Measurements from ENCODE around the gene GPI. TPM values are rescaled to one million over a fixed set of nuclear protein-coding genes. Genes with fewer than 3 reads are reported as not detected.
"Not testable (repeated sequence)": the region's sequence is repeated elsewhere in the genome, so short reads cannot be mapped to it uniquely, and the experiment has no call there.

Gene GPI
- polyA plus RNA-seq, 6 donors from 2014 or later: 98.5 to 118 (median 111) TPM

DNA sequence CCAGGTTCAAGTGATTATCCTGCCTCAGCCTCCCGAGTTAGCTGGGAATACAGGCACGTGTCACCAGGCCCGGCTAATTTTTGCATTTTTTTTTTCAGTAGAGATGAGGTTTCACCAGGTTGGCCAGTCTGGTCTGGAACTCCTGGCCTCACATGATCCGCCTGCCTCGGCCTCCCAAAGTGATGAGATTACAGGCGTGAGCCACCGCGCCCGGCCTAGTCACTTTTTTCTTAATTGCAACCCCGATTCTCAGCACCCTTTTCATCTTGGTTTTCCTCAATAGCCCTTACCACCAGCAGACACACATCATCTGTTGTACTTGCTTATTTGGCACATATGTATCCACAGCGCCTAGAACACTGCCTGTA lies 550 bp upstream of the GPI start:
- peak overlapping the region; percentile 88 to 96 (median 92) for H3K4me3 Mint-ChIP-seq

GRCh38 chr19:34365463-34366401 lies 736 bp downstream of the GPI start:
- Mint-ChIP-seq H3K4me1 (peaks cover 21 to 36% (median 33%) of the 10 kb centered on the region in 3 donors), H3K9me3 (no peaks in the 10 kb centered on the region), H3K27me3 (no peaks in the 10 kb centered on the region), H3K4me3 (peak overlapping the region; percentile 89 to 97 (median 94)), H3K36me3 (peaks cover 7 to 11% of the 10 kb centered on the region in 2 donors), H3K27ac (peak overlapping the region in 5 of 6 donors; percentile 44 to 94 (median 89))
- no peak for DNase-seq
- no peak for ATAC-seq (ENCODE audit: low read depth in 2 of 2)

More for the DNA sequence above, 550 bp upstream of the GPI start:
- Mint-ChIP-seq H3K4me1 (peaks cover 28 to 44% (median 43%) of the 10 kb centered on the region in 3 donors), H3K36me3 (peaks cover 1 to 3% of the 10 kb centered on the region in 2 donors), H3K27me3 (no peaks in the 10 kb centered on the region), H3K27ac (peak overlapping the region in 5 of 6 donors; percentile 27 to 70 (median 54)), H3K9me3 (no peaks in the 10 kb centered on the region)
- no peak for DNase-seq
- ATAC-seq (ENCODE audit: low read depth in 2 of 2): no peak

DNA sequence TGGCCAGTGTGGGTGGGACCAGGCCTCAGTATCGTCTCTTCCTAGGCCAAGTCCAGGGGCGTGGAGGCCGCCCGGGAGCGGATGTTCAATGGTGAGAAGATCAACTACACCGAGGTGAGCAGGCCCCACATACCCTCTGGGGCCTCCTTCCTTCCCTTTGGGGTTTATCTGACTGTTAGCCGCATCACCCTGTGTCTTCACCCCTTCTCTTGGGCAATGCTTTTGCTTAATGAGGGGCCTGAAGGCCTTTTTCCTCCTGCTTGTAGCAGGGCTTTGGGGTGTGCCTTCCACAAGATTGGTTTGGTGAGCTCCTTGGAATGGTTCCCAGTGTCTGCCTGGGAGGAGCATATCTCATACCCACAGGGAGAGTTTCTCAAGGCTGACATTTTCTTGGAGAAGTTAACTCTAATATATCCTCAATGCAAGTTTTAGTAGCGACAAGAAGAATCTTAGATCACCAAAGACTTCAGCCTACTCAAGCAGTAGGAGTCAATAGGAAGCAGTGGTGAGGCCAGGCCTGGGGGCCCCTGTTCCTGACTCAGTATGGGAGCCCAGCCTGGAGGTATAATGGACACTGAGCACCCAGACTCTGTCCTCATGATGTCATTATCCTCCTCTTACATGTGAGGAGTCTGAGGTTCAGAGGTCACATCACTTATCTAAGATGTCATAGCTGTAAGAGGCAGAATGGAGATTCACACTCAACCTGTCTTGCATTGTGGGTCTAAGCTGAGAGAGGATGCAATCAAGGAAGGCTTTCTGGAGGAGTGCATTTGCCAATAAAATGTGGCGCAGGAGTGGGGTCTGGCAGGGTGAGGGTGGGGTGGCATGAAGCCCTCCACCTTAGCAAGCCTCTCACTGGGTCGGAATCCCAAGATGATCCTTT lies 2.0 kb downstream of the GPI start:
- ATAC-seq (ENCODE audit: low read depth in 2 of 2): no peak
- H3K4me3 Mint-ChIP-seq: peak overlapping the region; percentile 60 to 97 (median 90)
- no peaks in the 10 kb centered on the region for H3K27me3 Mint-ChIP-seq
- peaks cover 26 to 36% (median 33%) of the 10 kb centered on the region in 3 donors for H3K4me1 Mint-ChIP-seq
- H3K9me3 Mint-ChIP-seq: no peaks in the 10 kb centered on the region
- peaks cover 14 to 18% of the 10 kb centered on the region in 2 donors for H3K36me3 Mint-ChIP-seq
- no peak for DNase-seq
- H3K27ac Mint-ChIP-seq: peak overlapping the region in 2 of 6 donors; percentile 29 to 47

- H3K9me3 Mint-ChIP-seq: no peaks in the 10 kb centered on the region
- H3K27ac Mint-ChIP-seq: no peak overlapping the region
- no peak for DNase-seq
- H3K36me3 Mint-ChIP-seq: peaks cover 14 to 18% of the 10 kb centered on the region in 2 donors
- ATAC-seq (ENCODE audit: low read depth in 2 of 2): no peak
- H3K27me3 Mint-ChIP-seq: no peaks in the 10 kb centered on the region
- H3K4me3 Mint-ChIP-seq: peak overlapping the region in 1 of 8 donors; percentile 95
- H3K4me1 Mint-ChIP-seq: peaks cover 26 to 36% (median 32%) of the 10 kb centered on the region in 3 donors
Measured at GRCh38 chr19:34367624-34367957, 2.6 kb downstream of the GPI start.

DNA sequence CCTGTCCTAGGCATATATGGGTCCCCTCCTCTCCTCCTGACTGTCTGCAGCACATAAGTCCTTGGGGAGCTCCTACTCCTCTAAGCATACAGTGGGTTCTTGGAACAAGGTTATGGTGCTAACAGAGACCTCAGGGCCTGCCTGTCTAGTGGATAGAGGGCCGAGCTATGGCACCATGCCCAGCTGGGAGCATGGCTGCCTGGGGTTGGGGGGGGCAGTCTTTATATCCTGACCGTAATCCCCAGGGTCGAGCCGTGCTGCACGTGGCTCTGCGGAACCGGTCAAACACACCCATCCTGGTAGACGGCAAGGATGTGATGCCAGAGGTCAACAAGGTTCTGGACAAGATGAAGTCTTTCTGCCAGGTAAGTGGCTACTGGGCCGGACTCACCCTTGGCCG lies 3.3 kb downstream of the GPI start:
- Mint-ChIP-seq H3K27ac (peak overlapping the region in 3 of 6 donors; percentile 17 to 67 (median 54)), H3K9me3 (no peaks in the 10 kb centered on the region), H3K4me3 (peak overlapping the region in 4 of 8 donors; percentile 11 to 95 (median 25)), H3K27me3 (no peaks in the 10 kb centered on the region), H3K36me3 (peaks cover 14 to 18% of the 10 kb centered on the region in 2 donors), H3K4me1 (peaks cover 26 to 36% (median 31%) of the 10 kb centered on the region in 3 donors)
- ATAC-seq (ENCODE audit: low read depth in 2 of 2) (no peak), DNase-seq (no peak)

DNA sequence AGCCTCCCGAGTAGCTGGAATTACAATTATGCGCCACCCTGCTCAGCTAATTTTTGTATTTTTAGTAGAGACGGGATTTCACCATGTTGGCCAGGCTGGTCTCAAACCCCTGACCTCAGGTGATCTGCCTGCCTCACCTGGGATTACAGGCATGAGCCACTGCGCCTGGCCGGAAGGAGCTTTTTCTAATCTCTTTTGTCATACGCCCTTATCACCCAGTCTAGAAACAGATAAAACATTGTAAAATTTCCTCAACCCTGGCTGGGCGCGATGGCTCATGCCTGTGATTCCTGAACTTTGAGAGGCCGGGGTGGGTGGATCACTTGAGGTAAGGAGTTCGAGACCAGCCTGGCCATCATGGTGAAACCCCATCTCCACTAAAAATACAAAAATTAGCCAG lies 4.2 kb downstream of the GPI start:
- not testable (repeated sequence) for H3K27me3 Mint-ChIP-seq; ATAC-seq (ENCODE audit: low read depth in 2 of 2); H3K4me3 Mint-ChIP-seq; DNase-seq; H3K9me3 Mint-ChIP-seq
- Mint-ChIP-seq H3K36me3 (peaks cover 14 to 22% of the 10 kb centered on the region in 2 donors), H3K4me1 (peaks cover 27 to 37% (median 31%) of the 10 kb centered on the region in 3 donors), H3K27ac (peak overlapping the region in 1 of 6 donors; percentile 63)

- Mint-ChIP-seq H3K27me3 (no peaks in the 10 kb centered on the region), H3K4me1 (peaks cover 24 to 33% (median 25%) of the 10 kb centered on the region in 3 donors), H3K27ac (peak overlapping the region in 1 of 6 donors; percentile 49), H3K4me3 (no peak overlapping the region), H3K36me3 (peaks cover 14 to 27% of the 10 kb centered on the region in 2 donors), H3K9me3 (no peaks in the 10 kb centered on the region)
- ATAC-seq (ENCODE audit: low read depth in 2 of 2) (no peak), DNase-seq (no peak)
Measured at GRCh38 chr19:34370117-34370516, 5.1 kb downstream of the GPI start.

DNA sequence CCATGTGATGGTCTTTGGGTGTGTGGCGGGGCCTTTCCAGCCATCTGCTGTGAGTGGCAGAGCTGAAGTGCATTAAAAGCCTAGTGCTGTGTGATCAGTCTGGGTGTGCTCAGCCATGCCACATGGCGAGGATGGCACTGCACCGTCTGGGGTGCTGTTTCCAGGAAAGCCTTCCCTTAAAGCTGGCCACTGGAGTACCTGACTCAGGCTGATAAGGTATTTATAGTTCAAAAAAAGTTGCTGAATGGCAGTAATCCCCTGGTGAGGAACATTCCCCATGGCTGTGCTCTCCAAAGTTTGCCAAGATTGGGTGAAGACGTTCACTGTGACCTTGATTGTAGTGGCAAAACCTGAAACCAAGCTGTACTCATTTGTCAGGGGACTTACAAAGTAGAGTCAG lies 6.0 kb downstream of the GPI start:
- ATAC-seq (ENCODE audit: low read depth in 2 of 2): no peak
- Mint-ChIP-seq H3K36me3 (peaks cover 14 to 27% of the 10 kb centered on the region in 2 donors), H3K27me3 (no peaks in the 10 kb centered on the region), H3K27ac (no peak overlapping the region), H3K9me3 (no peaks in the 10 kb centered on the region), H3K4me1 (peaks cover 18 to 27% (median 20%) of the 10 kb centered on the region in 3 donors), H3K4me3 (no peak overlapping the region)
- no peak for DNase-seq

- ATAC-seq (ENCODE audit: low read depth in 2 of 2) (no peak), DNase-seq (no peak)
- Mint-ChIP-seq H3K4me3 (peak overlapping the region in 1 of 8 donors; percentile 5), H3K4me1 (peaks cover 0 to 8% (median 4%) of the 10 kb centered on the region in 3 donors), H3K27ac (peak overlapping the region in 1 of 6 donors; percentile 27), H3K27me3 (no peaks in the 10 kb centered on the region), H3K36me3 (peaks cover 14 to 27% of the 10 kb centered on the region in 2 donors), H3K9me3 (no peaks in the 10 kb centered on the region)
Measured at GRCh38 chr19:34373601-34374288, 8.7 kb downstream of the GPI start.

DNA sequence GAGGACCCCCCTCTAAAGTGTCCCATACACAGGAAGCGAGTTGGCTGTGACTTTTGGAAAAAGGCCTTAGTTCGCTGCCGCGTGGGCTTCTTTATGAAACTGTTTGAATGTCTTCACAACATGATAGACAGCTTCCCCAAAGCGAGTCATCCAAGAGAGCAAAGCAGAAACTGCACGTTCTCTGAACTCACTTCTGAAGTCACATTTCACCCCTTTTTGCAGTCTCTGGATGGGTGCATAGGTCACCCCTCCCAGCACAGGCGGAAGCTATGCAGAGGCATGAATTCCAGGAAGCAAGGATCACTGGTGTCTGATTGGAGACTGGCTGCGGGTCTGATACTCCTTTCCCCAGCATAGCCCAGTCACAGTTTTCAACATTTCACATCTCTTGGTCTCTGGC lies 10.6 kb downstream of the GPI start:
- H3K4me1 Mint-ChIP-seq: peaks cover 0 to 8% (median 4%) of the 10 kb centered on the region in 3 donors
- no peak overlapping the region for H3K27ac Mint-ChIP-seq
- peaks cover 7 to 17% of the 10 kb centered on the region in 2 donors for H3K36me3 Mint-ChIP-seq
- no peak overlapping the region for H3K4me3 Mint-ChIP-seq
- H3K27me3 Mint-ChIP-seq: no peaks in the 10 kb centered on the region
- DNase-seq (no peak), ATAC-seq (ENCODE audit: low read depth in 2 of 2) (no peak)
- H3K9me3 Mint-ChIP-seq: no peaks in the 10 kb centered on the region

DNA sequence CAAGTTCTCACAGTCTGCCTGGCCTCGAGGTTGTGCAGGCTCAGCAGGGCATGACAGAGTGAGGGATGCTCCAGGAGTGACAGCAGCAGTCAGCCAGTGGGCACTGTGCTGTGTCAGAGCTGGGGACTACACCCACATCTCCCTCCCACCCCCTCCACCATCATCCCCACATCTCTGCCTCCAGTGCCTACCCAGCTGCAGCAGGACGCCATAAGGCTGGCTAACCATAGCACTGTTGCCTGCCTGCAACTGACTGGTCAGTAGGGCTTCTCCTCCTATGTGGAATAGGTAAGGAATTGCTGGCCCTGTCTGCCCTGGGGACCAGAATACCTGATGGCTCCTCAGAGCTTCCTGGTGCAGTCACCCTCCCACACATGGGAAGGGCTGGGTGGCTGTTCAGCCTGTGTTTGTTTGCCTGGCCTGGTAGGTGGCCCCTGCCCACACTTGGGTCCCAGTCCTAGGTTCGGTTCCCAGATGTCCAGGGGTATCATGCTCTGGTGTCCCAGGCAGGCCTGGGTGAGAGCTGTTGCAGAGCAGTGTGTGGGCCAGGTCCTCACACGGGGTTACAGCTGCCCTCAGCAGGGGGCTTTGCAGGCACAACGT lies 15.7 kb downstream of the GPI start:
- no peaks in the 10 kb centered on the region for H3K9me3 Mint-ChIP-seq
- DNase-seq (no peak), ATAC-seq (ENCODE audit: low read depth in 2 of 2) (no peak)
- H3K27ac Mint-ChIP-seq: no peak overlapping the region
- peaks cover 0 to 21% of the 10 kb centered on the region in 2 donors for H3K36me3 Mint-ChIP-seq
- peaks cover 5 to 22% (median 8%) of the 10 kb centered on the region in 3 donors for H3K4me1 Mint-ChIP-seq
- no peaks in the 10 kb centered on the region for H3K27me3 Mint-ChIP-seq
- no peak overlapping the region for H3K4me3 Mint-ChIP-seq

DNA sequence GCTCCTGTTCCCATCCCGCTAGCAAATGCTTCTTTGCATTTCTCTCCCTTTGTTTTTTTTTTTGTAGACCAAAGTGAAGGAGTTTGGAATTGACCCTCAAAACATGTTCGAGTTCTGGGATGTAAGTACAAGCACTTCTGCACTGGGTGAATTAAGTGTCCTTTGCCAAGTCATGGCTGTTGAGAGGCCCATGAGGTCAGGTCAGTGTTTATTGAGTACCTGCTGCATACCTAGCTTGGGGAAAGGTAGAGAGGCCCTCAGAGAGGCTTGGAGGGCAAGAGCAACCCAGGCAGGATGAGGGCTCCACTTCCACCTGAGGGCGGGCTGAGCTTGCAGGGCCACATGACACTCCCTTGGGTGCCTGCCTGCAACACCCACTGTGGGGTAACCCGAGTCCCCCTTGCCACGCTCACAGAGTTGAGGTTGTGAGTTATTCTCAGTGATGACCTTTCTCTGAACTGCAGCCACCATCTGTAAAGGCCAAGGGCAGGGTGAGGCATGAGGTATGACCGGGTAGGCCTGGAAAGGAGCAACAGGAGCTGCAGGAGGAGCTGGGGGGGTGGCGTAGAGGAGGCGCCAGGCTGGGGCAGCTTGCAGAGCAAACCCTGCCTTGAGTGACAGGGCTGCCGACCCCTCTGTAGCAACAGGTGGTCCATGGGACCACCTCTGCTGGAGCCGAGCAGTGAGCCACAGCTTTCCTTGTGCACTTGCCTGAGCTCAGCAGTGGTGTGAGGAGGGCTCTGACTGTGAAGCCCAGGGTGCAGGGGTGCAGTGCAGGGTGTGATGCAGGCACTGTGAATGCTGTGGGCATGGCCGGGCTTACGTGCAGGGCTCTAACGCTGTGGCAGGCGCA lies 16.6 kb downstream of the GPI start:
- H3K27me3 Mint-ChIP-seq: no peaks in the 10 kb centered on the region
- H3K36me3 Mint-ChIP-seq: peaks cover 0 to 21% of the 10 kb centered on the region in 2 donors
- H3K4me3 Mint-ChIP-seq: no peak overlapping the region
- H3K9me3 Mint-ChIP-seq: no peaks in the 10 kb centered on the region
- DNase-seq (no peak), ATAC-seq (ENCODE audit: low read depth in 2 of 2) (no peak)
- H3K27ac Mint-ChIP-seq: no peak overlapping the region
- peaks cover 5 to 29% (median 8%) of the 10 kb centered on the region in 3 donors for H3K4me1 Mint-ChIP-seq
